Progenitor cell of endocrine pancreas (in vitro differentiated cells): Measurements from ENCODE around the gene SLC10A6. TPM values are rescaled to one million over a fixed set of nuclear protein-coding genes. Genes with fewer than 3 reads are reported as not detected.

Experiments
- DNase-seq: peaks from one replicate; pipeline ENCODE4 v3.0.0; 2021; ENCODE audit warnings: low spot score; ENCODE audit not compliant: unreplicated experiment
- H3K27ac Mint-ChIP-seq: 2 replicates; pipeline ENCODE4 v1.8.0; 2021; ENCODE audit warnings: mild to moderate bottlenecking, moderate library complexity, mixed read lengths
- H3K27me3 Mint-ChIP-seq: 2 replicates; pipeline ENCODE4 v1.8.0; 2021; ENCODE audit warnings: mixed read lengths
- H3K36me3 Mint-ChIP-seq: 2 replicates; pipeline ENCODE4 v1.8.0; 2022; ENCODE audit warnings: mixed read lengths; ENCODE audit not compliant: insufficient read depth
- H3K4me1 Mint-ChIP-seq: 2 replicates; pipeline ENCODE4 v1.8.0; 2021; ENCODE audit warnings: low read depth, mixed read lengths
- H3K4me3 Mint-ChIP-seq: 2 replicates; pipeline ENCODE4 v1.8.0; 2021; ENCODE audit warnings: low read depth, mild to moderate bottlenecking, moderate library complexity, mixed read lengths
- H3K9me3 Mint-ChIP-seq: 2 replicates; pipeline ENCODE4 v1.8.0; 2021; ENCODE audit warnings: low read depth, mixed read lengths
- total RNA-seq: library from RNA; stranded (reverse); gene quantifications from 2 replicates; pipeline ENCODE4 v1.2.1, GENCODE V29; 2021
- TF ChIP-seq, protein P1 (sequence below): fragments of 200-600 bp; sonication (generic); IDR thresholded peaks from one replicate; pipeline ENCODE4 v1.5.0; 2021; ENCODE audit warnings: antibody characterized with exemption, mild to moderate bottlenecking; ENCODE audit not compliant: unreplicated experiment

Gene SLC10A6
- total RNA-seq, 1 donor from 2014 or later, result not detected

- peaks cover 7% of the 10 kb centered on the region for H3K27me3 Mint-ChIP-seq
- TF ChIP-seq, protein P1, sequence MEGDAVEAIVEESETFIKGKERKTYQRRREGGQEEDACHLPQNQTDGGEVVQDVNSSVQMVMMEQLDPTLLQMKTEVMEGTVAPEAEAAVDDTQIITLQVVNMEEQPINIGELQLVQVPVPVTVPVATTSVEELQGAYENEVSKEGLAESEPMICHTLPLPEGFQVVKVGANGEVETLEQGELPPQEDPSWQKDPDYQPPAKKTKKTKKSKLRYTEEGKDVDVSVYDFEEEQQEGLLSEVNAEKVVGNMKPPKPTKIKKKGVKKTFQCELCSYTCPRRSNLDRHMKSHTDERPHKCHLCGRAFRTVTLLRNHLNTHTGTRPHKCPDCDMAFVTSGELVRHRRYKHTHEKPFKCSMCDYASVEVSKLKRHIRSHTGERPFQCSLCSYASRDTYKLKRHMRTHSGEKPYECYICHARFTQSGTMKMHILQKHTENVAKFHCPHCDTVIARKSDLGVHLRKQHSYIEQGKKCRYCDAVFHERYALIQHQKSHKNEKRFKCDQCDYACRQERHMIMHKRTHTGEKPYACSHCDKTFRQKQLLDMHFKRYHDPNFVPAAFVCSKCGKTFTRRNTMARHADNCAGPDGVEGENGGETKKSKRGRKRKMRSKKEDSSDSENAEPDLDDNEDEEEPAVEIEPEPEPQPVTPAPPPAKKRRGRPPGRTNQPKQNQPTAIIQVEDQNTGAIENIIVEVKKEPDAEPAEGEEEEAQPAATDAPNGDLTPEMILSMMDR, result no peak
- DNase-seq, result no peak
- H3K36me3 Mint-ChIP-seq, result no peaks in the 10 kb centered on the region
- no peaks in the 10 kb centered on the region for H3K9me3 Mint-ChIP-seq
- no peaks in the 10 kb centered on the region for H3K4me1 Mint-ChIP-seq
- H3K4me3 Mint-ChIP-seq, result no peak overlapping the region
- H3K27ac Mint-ChIP-seq, result no peak overlapping the region
Measured at GRCh38 chr4:86870442-86871069, 21.4 kb upstream of the SLC10A6 start.

- Mint-ChIP-seq H3K36me3 (no peaks in the 10 kb centered on the region), H3K4me1 (peaks cover 9% of the 10 kb centered on the region), H3K27ac (no peak overlapping the region), H3K4me3 (no peak overlapping the region), H3K27me3 (no peaks in the 10 kb centered on the region), H3K9me3 (no peaks in the 10 kb centered on the region)
- TF ChIP-seq, protein P1, result no peak
- no peak for DNase-seq
Measured at GRCh38 chr4:86857341-86858052, 8.3 kb upstream of the SLC10A6 start.

GRCh38 chr4:86856896-86857295 lies 7.7 kb upstream of the SLC10A6 start:
- DNase-seq, result no peak
- no peaks in the 10 kb centered on the region for H3K9me3 Mint-ChIP-seq
- no peaks in the 10 kb centered on the region for H3K36me3 Mint-ChIP-seq
- TF ChIP-seq, protein P1, result no peak
- H3K4me3 Mint-ChIP-seq, result no peak overlapping the region
- H3K27ac Mint-ChIP-seq, result no peak overlapping the region
- no peaks in the 10 kb centered on the region for H3K27me3 Mint-ChIP-seq
- H3K4me1 Mint-ChIP-seq, result peaks cover 9% of the 10 kb centered on the region

- TF ChIP-seq, protein P1, result no peak
- Mint-ChIP-seq H3K9me3 (no peaks in the 10 kb centered on the region), H3K36me3 (no peaks in the 10 kb centered on the region), H3K4me3 (no peak overlapping the region), H3K27ac (no peak overlapping the region), H3K4me1 (peaks cover 9% of the 10 kb centered on the region), H3K27me3 (no peaks in the 10 kb centered on the region)
- DNase-seq, result no peak
Measured at GRCh38 chr4:86855572-86855971, 6.4 kb upstream of the SLC10A6 start.

DNA sequence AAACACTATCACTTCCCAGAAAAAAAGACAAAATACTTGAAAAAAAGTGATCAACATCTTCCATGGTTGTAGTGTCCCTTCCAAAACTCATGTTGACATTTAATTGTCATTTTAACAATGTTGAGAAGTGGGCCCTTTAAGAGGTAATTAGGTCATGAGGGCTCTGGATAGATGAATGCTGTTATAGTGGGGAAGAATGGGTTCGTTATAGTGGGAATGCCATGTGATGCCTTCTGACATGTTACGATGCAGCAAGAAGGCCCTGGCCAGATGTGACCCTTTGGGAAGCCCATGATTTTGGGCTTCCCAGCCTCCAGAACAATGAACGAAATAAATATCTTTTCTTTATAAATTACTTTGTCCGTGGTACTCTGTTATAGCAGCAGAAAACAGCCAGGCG lies 4.0 kb upstream of the SLC10A6 start:
- peaks cover 2% of the 10 kb centered on the region for H3K27me3 Mint-ChIP-seq
- no peak for DNase-seq
- no peaks in the 10 kb centered on the region for H3K9me3 Mint-ChIP-seq
- TF ChIP-seq, protein P1, result no peak
- H3K36me3 Mint-ChIP-seq, result no peaks in the 10 kb centered on the region
- H3K4me1 Mint-ChIP-seq, result peaks cover 4% of the 10 kb centered on the region
- H3K4me3 Mint-ChIP-seq, result no peak overlapping the region
- no peak overlapping the region for H3K27ac Mint-ChIP-seq
